K562 (cell line): Measurements from ENCODE around the gene OCIAD1. TPM values are rescaled to one million over a fixed set of nuclear protein-coding genes. Genes with fewer than 3 reads are reported as not detected.

Source experiments
- ADNP ChIP-seq: fragments of 200-800 bp; sonication (Bioruptor generic); IDR thresholded peaks from 2 replicates; pipeline ENCODE4 v1.6.1; 2016; ENCODE audit warnings: missing genetic modification characterization, missing compliant biosample characterization
- ARID1B ChIP-seq: fragments of 450-650 bp; IDR thresholded peaks from 2 replicates; pipeline ENCODE4 v1.6.1; 2016; ENCODE audit warnings: antibody characterized with exemption, mild to moderate bottlenecking, inconsistent platforms
- CBX2 ChIP-seq: fragments of 200-600 bp; sonication (generic); IDR thresholded peaks from one replicate; pipeline ENCODE4 v1.6.1; 2012; ENCODE audit warnings: mild to moderate bottlenecking, low read length, inconsistent platforms; ENCODE audit not compliant: insufficient read depth, poor library complexity, severe bottlenecking
- DACH1 ChIP-seq: fragments of 450-650 bp; IDR thresholded peaks from 2 replicates; pipeline ENCODE4 v1.6.1; 2018; ENCODE audit not compliant: partially characterized antibody
- EP400 ChIP-seq: fragments of 450-650 bp; IDR thresholded peaks from 2 replicates; pipeline ENCODE4 v1.6.1; 2017; ENCODE audit warnings: antibody characterized with exemption, mild to moderate bottlenecking, moderate library complexity
- FOSL1 ChIP-seq: fragments of 200-800 bp; sonication (Bioruptor generic); conservative IDR thresholded peaks from 2 replicates; pipeline ENCODE4 v1.6.1; 2016; ENCODE audit warnings: missing genetic modification characterization, missing compliant biosample characterization
- FOXP1 ChIP-seq: sonication (generic); formaldehyde crosslinking; IDR thresholded peaks from 2 replicates; pipeline ENCODE4 v1.8.0; 2022; ENCODE audit warnings: mild to moderate bottlenecking, missing genetic modification reagents
- MAFF ChIP-seq: IDR thresholded peaks from 2 replicates; pipeline ENCODE4 v1.6.1; 2012; ENCODE audit warnings: low read length, improper control_type of control experiment
- MAFK ChIP-seq: IDR thresholded peaks from 2 replicates; pipeline ENCODE4 v1.6.1; 2011; ENCODE audit warnings: low read length, improper control_type of control experiment
- NFE2 ChIP-seq: IDR thresholded peaks from 2 replicates; pipeline ENCODE4 v1.6.1; 2014; ENCODE audit warnings: antibody characterized with exemption, low read depth
- RAD21 ChIP-seq, 2 experiments: fragments of 250-450 bp in 1 of 2; fragments of 450-650 bp in 1 of 2; sonication (Bioruptor Pico) in 1 of 2; formaldehyde crosslinking in 1 of 2; IDR thresholded peaks in 1 of 2; conservative IDR thresholded peaks in 1 of 2; 2 replicates each; pipeline versions ENCODE4 v1.4.0 to v1.8.0; 2020 to 2022; ENCODE audit warnings: mild to moderate bottlenecking in 2 of 2, moderate library complexity in 1 of 2
- SMAD1 ChIP-seq: fragments of 150-350 bp; IDR thresholded peaks from 2 replicates; pipeline ENCODE4 v1.6.1; 2014; ENCODE audit warnings: low read length, low read depth; ENCODE audit not compliant: partially characterized antibody
- SMARCA4 ChIP-seq: fragments of 450-650 bp; IDR thresholded peaks from 2 replicates; pipeline ENCODE4 v1.6.1; 2016
- SMARCC2 ChIP-seq: fragments of 450-650 bp; IDR thresholded peaks from 2 replicates; pipeline ENCODE4 v1.6.1; 2017; ENCODE audit warnings: antibody characterized with exemption, moderate library complexity, mild to moderate bottlenecking, low read depth
- SPI1 ChIP-seq: IDR thresholded peaks from 2 replicates; pipeline ENCODE4 v1.6.1; 2011; ENCODE audit warnings: low read depth, low read length, control low read depth, borderline replicate concordance
- YBX1 ChIP-seq: fragments of 450-650 bp; IDR thresholded peaks from 2 replicates; pipeline ENCODE4 v1.7.1; 2016; ENCODE audit warnings: mild to moderate bottlenecking
- ZNF584 ChIP-seq: fragments of 200-800 bp; sonication (Bioruptor generic); IDR thresholded peaks from 2 replicates; pipeline ENCODE4 v1.6.1; 2016; ENCODE audit warnings: low read depth, mild to moderate bottlenecking, missing genetic modification characterization, missing compliant biosample characterization
- ZNF592 ChIP-seq: fragments of 450-650 bp; IDR thresholded peaks from 2 replicates; pipeline ENCODE4 v1.6.1; 2017; ENCODE audit warnings: antibody characterized with exemption, mild to moderate bottlenecking
- polyA plus RNA-seq, 8 experiments: library from polyadenylated mRNA; depleted of rRNA in 4 of 8; stranded (reverse) in 5 of 8; unstranded in 3 of 8; fragments of >200 nt; fragmentation: Nextera tagmentation in 2 of 8; fragmentation: Illumina TruSeq in 1 of 8; extraction: Ambion mirVana in 2 of 8; extraction: Trizol in 1 of 8; gene quantifications; 2 replicates each; pipeline versions ENCODE4 v1.2.1 to v1.2.3, GENCODE V29; 2011 to 2014; ENCODE audit warnings: inconsistent platforms in 1 of 8, missing spikeins in 1 of 8
- total RNA-seq, 7 experiments: library from RNA; depleted of rRNA in 6 of 7; stranded (reverse); fragments of >200 nt in 6 of 7; fragmentation: Illumina TruSeq in 2 of 7; extraction: Trizol in 2 of 7; gene quantifications; 2 replicates each; pipeline versions ENCODE4 v1.2.1 to v1.2.3, GENCODE V29; 2011 to 2021; ENCODE audit warnings: low replicate concordance in 1 of 7
- TF ChIP-seq, protein P1 (sequence below): fragments of 450-650 bp; conservative IDR thresholded peaks from 2 replicates; pipeline ENCODE4 v1.6.1; 2016; ENCODE audit warnings: missing genetic modification characterization, low read depth, mild to moderate bottlenecking, control low read depth, missing compliant biosample characterization

OCIAD1 gene
- total and polyA plus RNA-seq, 9 of the 15 experiments (the other 6 are each of a cell fraction or from before 2014, with no cell fraction given): 99.0 to 358 (median 196) TPM

- 0 out of 2 replicates have a peak, but pooled peaks have one; percentile 17 for TF ChIP-seq ADNP
- TF ChIP-seq CBX2: no peak
- peak; percentile 89 for TF ChIP-seq MAFK
- no peak for TF ChIP-seq FOXP1 (CRISPR knock-in tag)
- TF ChIP-seq SMAD1: no peak
- no peak for TF ChIP-seq YBX1
- 0 out of 2 replicates have a peak, but pooled peaks have one; percentile 61 for TF ChIP-seq ZNF592
- TF ChIP-seq FOSL1 (tag): peak; percentile 37; the same call in 1 of the 2 replicates
- peak; percentile 99 for TF ChIP-seq SPI1
- TF ChIP-seq MAFF: peak; percentile 95
- 0 out of 2 replicates have a peak, but pooled peaks have one; percentile 46 for TF ChIP-seq SMARCC2
- TF ChIP-seq NFE2: peak; percentile 99
- peak; percentile 83 for TF ChIP-seq SMARCA4
- peak; percentile 21; the same call in 1 of the 2 replicates for TF ChIP-seq EP400
- TF ChIP-seq, protein P1, sequence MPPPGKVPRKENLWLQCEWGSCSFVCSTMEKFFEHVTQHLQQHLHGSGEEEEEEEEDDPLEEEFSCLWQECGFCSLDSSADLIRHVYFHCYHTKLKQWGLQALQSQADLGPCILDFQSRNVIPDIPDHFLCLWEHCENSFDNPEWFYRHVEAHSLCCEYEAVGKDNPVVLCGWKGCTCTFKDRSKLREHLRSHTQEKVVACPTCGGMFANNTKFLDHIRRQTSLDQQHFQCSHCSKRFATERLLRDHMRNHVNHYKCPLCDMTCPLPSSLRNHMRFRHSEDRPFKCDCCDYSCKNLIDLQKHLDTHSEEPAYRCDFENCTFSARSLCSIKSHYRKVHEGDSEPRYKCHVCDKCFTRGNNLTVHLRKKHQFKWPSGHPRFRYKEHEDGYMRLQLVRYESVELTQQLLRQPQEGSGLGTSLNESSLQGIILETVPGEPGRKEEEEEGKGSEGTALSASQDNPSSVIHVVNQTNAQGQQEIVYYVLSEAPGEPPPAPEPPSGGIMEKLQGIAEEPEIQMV (tag): 0 out of 2 replicates have a peak, but pooled peaks have one; percentile 21
- TF ChIP-seq ARID1B: peak; percentile 57
- TF ChIP-seq RAD21 (CRISPR knock-in tag; conservative IDR thresholded peaks at IDR 0.05 in 1 of 2, IDR thresholded peaks at IDR 0.05 in 1 of 2): no peak
- TF ChIP-seq ZNF584 (CRISPR knock-in tag): peak; percentile 63; the same call in 1 of the 2 replicates
- peak; percentile 73 for TF ChIP-seq DACH1
Measured at GRCh38 chr4:48898733-48899431, 68.0 kb downstream of the OCIAD1 start (continued).
